Mammary epithelial cell (primary cell): Measurements from ENCODE around the gene PSMB9.

Source experiments
- EZH2 ChIP-seq: IDR thresholded peaks from 2 replicates; pipeline ENCODE4 v1.6.1; 2012; ENCODE audit warnings: low read length, inconsistent platforms, borderline replicate concordance
- TF ChIP-seq, protein P1 (sequence below), 2 donors: IDR thresholded peaks in 1 of 2; conservative IDR thresholded peaks in 1 of 2; 2 replicates each; pipeline ENCODE4 v1.5.1; 2011 to 2012; ENCODE audit warnings: inconsistent platforms in 2 of 2, low read length in 2 of 2, mild to moderate bottlenecking in 2 of 2, control low read depth in 1 of 2, low read depth in 1 of 2; ENCODE audit not compliant: insufficient read depth in 1 of 2; ENCODE audit errors: extremely low read depth in 1 of 2

- TF ChIP-seq, protein P1, sequence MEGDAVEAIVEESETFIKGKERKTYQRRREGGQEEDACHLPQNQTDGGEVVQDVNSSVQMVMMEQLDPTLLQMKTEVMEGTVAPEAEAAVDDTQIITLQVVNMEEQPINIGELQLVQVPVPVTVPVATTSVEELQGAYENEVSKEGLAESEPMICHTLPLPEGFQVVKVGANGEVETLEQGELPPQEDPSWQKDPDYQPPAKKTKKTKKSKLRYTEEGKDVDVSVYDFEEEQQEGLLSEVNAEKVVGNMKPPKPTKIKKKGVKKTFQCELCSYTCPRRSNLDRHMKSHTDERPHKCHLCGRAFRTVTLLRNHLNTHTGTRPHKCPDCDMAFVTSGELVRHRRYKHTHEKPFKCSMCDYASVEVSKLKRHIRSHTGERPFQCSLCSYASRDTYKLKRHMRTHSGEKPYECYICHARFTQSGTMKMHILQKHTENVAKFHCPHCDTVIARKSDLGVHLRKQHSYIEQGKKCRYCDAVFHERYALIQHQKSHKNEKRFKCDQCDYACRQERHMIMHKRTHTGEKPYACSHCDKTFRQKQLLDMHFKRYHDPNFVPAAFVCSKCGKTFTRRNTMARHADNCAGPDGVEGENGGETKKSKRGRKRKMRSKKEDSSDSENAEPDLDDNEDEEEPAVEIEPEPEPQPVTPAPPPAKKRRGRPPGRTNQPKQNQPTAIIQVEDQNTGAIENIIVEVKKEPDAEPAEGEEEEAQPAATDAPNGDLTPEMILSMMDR (conservative IDR thresholded peaks at IDR 0.05 in 1 of 2, IDR thresholded peaks at IDR 0.05 in 1 of 2; ENCODE audit: extremely low read depth in 1 of 2, insufficient read depth in 1 of 2, low read depth in 1 of 2, low read length in 2 of 2), result peak; percentile 71 to 83
- TF ChIP-seq EZH2, result no peak
Measured at GRCh38 chr6:32868257-32868788, 14.3 kb downstream of the PSMB9 start.
